Measurements from ENCODE around the gene PRDX5.

PRDX5 gene

GRCh38 chr11:64341851-64342791, 24.2 kb downstream of the PRDX5 start (continued):
- peak; percentile 39; the same call in 1 of the 2 replicates for TF ChIP-seq CTCF (tag by site-specific recombination; IDR thresholded peaks at IDR 0.05)
- peak; percentile 87 for TF ChIP-seq ZNF600 (tag by site-specific recombination; IDR thresholded peaks at IDR 0.05)
- no peak for TF ChIP-seq ZNF324 (tag by site-specific recombination; IDR thresholded peaks at IDR 0.05)
- no peak for TF ChIP-seq MEIS1 (CRISPR knock-in tag; IDR thresholded peaks at IDR 0.05; ENCODE audit: borderline replicate concordance)
- TF ChIP-seq ZNF664 (tag by site-specific recombination; IDR thresholded peaks at IDR 0.05): no peak
- TF ChIP-seq, protein P1, sequence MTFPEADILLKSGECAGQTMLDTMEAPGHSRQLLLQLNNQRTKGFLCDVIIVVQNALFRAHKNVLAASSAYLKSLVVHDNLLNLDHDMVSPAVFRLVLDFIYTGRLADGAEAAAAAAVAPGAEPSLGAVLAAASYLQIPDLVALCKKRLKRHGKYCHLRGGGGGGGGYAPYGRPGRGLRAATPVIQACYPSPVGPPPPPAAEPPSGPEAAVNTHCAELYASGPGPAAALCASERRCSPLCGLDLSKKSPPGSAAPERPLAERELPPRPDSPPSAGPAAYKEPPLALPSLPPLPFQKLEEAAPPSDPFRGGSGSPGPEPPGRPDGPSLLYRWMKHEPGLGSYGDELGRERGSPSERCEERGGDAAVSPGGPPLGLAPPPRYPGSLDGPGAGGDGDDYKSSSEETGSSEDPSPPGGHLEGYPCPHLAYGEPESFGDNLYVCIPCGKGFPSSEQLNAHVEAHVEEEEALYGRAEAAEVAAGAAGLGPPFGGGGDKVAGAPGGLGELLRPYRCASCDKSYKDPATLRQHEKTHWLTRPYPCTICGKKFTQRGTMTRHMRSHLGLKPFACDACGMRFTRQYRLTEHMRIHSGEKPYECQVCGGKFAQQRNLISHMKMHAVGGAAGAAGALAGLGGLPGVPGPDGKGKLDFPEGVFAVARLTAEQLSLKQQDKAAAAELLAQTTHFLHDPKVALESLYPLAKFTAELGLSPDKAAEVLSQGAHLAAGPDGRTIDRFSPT (tag by site-specific recombination; IDR thresholded peaks at IDR 0.05): no peak
- no peak for TF ChIP-seq ZNF529 (tag by site-specific recombination; IDR thresholded peaks at IDR 0.05; ENCODE audit: insufficient replicate concordance)
- TF ChIP-seq ZNF341 (tag by site-specific recombination; IDR thresholded peaks at IDR 0.05; ENCODE audit: low read depth): peak; percentile 38; the same call in 1 of the 2 replicates
- no peak for TF ChIP-seq PRDM1 (tag by site-specific recombination; IDR thresholded peaks at IDR 0.05)
- TF ChIP-seq, protein P2, sequence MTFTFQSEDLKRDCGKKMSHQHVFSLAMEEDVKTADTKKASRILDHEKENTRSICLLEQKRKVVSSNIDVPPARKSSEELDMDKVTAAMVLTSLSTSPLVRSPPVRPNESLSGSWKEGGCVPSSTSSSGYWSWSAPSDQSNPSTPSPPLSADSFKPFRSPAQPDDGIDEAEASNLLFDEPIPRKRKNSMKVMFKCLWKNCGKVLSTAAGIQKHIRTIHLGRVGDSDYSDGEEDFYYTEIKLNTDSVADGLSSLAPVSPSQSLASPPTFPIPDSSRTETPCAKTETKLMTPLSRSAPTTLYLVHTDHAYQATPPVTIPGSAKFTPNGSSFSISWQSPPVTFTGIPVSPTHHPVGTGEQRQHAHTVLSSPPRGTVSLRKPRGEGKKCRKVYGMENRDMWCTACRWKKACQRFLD (tag by site-specific recombination; IDR thresholded peaks at IDR 0.05): no peak
- TF ChIP-seq, protein P3, sequence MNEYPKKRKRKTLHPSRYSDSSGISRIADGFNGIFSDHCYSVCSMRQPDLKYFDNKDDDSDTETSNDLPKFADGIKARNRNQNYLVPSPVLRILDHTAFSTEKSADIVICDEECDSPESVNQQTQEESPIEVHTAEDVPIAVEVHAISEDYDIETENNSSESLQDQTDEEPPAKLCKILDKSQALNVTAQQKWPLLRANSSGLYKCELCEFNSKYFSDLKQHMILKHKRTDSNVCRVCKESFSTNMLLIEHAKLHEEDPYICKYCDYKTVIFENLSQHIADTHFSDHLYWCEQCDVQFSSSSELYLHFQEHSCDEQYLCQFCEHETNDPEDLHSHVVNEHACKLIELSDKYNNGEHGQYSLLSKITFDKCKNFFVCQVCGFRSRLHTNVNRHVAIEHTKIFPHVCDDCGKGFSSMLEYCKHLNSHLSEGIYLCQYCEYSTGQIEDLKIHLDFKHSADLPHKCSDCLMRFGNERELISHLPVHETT (tag by site-specific recombination; IDR thresholded peaks at IDR 0.05): no peak
- TF ChIP-seq ZFP41 (tag by site-specific recombination; IDR thresholded peaks at IDR 0.05; ENCODE audit: borderline replicate concordance): no peak
- no peak for TF ChIP-seq ZSCAN30 (tag by site-specific recombination; IDR thresholded peaks at IDR 0.05)
- no peak for TF ChIP-seq SALL2 (tag by site-specific recombination; IDR thresholded peaks at IDR 0.05; ENCODE audit: borderline replicate concordance)
- peak; percentile 64 for TF ChIP-seq SP2 (tag by site-specific recombination; IDR thresholded peaks at IDR 0.05)
- no peak for TF ChIP-seq EGR2 (tag by site-specific recombination; IDR thresholded peaks at IDR 0.05; ENCODE audit: low read depth)
- TF ChIP-seq ZBTB6 (tag by site-specific recombination; IDR thresholded peaks at IDR 0.05): peak; percentile 59
- TF ChIP-seq IKZF3 (tag by site-specific recombination; IDR thresholded peaks at IDR 0.05): 0 out of 2 replicates have a peak, but pooled peaks have one; percentile 14
- TF ChIP-seq KLF9 (tag by site-specific recombination; IDR thresholded peaks at IDR 0.05; ENCODE audit: low read depth): peak; percentile 50; the same call in 1 of the 2 replicates
- TF ChIP-seq GLIS1 (tag by site-specific recombination; IDR thresholded peaks at IDR 0.05): peak; percentile 42
- TF ChIP-seq, protein P4, sequence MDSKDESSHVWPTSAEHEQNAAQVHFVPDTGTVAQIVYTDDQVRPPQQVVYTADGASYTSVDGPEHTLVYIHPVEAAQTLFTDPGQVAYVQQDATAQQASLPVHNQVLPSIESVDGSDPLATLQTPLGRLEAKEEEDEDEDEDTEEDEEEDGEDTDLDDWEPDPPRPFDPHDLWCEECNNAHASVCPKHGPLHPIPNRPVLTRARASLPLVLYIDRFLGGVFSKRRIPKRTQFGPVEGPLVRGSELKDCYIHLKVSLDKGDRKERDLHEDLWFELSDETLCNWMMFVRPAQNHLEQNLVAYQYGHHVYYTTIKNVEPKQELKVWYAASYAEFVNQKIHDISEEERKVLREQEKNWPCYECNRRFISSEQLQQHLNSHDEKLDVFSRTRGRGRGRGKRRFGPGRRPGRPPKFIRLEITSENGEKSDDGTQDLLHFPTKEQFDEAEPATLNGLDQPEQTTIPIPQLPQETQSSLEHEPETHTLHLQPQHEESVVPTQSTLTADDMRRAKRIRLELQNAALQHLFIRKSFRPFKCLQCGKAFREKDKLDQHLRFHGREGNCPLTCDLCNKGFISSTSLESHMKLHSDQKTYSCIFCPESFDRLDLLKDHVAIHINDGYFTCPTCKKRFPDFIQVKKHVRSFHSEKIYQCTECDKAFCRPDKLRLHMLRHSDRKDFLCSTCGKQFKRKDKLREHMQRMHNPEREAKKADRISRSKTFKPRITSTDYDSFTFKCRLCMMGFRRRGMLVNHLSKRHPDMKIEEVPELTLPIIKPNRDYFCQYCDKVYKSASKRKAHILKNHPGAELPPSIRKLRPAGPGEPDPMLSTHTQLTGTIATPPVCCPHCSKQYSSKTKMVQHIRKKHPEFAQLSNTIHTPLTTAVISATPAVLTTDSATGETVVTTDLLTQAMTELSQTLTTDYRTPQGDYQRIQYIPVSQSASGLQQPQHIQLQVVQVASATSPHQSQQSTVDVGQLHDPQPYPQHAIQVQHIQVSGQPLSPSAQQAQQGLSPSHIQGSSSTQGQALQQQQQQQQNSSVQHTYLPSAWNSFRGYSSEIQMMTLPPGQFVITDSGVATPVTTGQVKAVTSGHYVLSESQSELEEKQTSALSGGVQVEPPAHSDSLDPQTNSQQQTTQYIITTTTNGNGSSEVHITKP (tag by site-specific recombination; IDR thresholded peaks at IDR 0.05): no peak
- TF ChIP-seq KLF1 (tag by site-specific recombination; IDR thresholded peaks at IDR 0.05): no peak
- TF ChIP-seq, protein P5, sequence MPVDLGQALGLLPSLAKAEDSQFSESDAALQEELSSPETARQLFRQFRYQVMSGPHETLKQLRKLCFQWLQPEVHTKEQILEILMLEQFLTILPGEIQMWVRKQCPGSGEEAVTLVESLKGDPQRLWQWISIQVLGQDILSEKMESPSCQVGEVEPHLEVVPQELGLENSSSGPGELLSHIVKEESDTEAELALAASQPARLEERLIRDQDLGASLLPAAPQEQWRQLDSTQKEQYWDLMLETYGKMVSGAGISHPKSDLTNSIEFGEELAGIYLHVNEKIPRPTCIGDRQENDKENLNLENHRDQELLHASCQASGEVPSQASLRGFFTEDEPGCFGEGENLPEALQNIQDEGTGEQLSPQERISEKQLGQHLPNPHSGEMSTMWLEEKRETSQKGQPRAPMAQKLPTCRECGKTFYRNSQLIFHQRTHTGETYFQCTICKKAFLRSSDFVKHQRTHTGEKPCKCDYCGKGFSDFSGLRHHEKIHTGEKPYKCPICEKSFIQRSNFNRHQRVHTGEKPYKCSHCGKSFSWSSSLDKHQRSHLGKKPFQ (tag by site-specific recombination; IDR thresholded peaks at IDR 0.05): no peak

Data from HEK293 (cell line).